HUES64 (cell line): ENCODE results near the gene EFNB2.

ENCODE experiments used
- H3K27ac ChIP-seq: 2 replicates; pipeline ENCODE4 v1.7.0; 2013; ENCODE audit warnings: low read depth, low read length, inconsistent platforms
- H3K27me3 ChIP-seq: 2 replicates; pipeline ENCODE4 v1.6.1; 2013; ENCODE audit warnings: mild to moderate bottlenecking, low read length; ENCODE audit not compliant: insufficient read depth
- H3K36me3 ChIP-seq: 2 replicates; pipeline ENCODE4 v1.6.1; 2013; ENCODE audit warnings: mild to moderate bottlenecking, low read length; ENCODE audit not compliant: insufficient read depth
- H3K4me1 ChIP-seq: 2 replicates; pipeline ENCODE4 v1.6.1; 2013; ENCODE audit warnings: mild to moderate bottlenecking, low read length, moderate library complexity; ENCODE audit not compliant: insufficient read depth
- H3K4me3 ChIP-seq: 2 replicates; pipeline ENCODE4 v1.5.1; 2013; ENCODE audit warnings: mild to moderate bottlenecking, low read length, moderate library complexity
- H3K9ac ChIP-seq: 2 replicates; pipeline ENCODE4 v1.6.1; 2013; ENCODE audit warnings: mild to moderate bottlenecking, low read depth, low read length
- H3K9me3 ChIP-seq: 2 replicates; pipeline ENCODE4 v1.6.1; 2013; ENCODE audit warnings: low read depth, low read length; ENCODE audit not compliant: insufficient read depth
- WGBS: fragments of 150-250, 120-280 bp; methylation state at CpG from one replicate; pipeline ENCODE4 v1.1.7; 2013; ENCODE audit warnings: missing lambda C conversion rate; 5-methylcytosine and 5-hydroxymethylcytosine counted together

The EFNB2 gene

DNA sequence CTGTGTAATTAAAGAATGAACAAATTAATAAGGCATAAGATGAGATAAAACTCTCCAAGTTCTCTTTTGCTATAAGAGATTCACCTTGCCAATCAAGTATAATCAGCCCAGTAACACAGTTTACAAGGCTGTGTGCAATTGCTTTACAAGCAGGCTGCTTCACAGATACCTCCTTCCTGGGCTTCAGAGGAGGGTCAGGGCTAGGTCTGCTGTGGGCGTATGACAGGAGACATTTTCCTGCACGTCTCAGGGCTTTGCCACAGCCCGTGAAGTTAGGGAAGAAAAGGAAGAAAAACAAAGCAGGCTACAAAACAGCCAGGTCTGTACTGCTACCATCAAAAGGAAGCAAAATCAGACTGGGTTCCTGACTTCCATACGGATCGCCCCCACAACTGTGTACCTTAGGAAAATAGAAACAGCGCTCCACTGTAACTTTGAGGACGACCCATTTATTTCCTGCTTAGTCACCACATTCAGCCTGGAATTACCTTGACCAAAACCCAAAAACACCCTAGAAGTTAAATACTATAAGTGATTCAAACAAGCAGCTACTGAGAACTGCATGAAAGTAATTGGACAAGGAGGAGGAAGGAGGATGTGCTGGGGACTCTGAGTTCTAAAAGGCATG, 12.4 kb downstream of the EFNB2 start:
- Histone ChIP-seq H3K36me3 (no peaks in the 10 kb centered on the region; the same call in 1 of the 2 replicates), H3K9me3 (no peaks in the 10 kb centered on the region), H3K4me3 (no peak overlapping the region), H3K27me3 (no peaks in the 10 kb centered on the region), H3K9ac (no peak overlapping the region), H3K27ac (no peak overlapping the region), H3K4me1 (peaks cover 75% of the 10 kb centered on the region)
- 78% methylated on average over 7 of the region's 7 CpGs for WGBS

DNA sequence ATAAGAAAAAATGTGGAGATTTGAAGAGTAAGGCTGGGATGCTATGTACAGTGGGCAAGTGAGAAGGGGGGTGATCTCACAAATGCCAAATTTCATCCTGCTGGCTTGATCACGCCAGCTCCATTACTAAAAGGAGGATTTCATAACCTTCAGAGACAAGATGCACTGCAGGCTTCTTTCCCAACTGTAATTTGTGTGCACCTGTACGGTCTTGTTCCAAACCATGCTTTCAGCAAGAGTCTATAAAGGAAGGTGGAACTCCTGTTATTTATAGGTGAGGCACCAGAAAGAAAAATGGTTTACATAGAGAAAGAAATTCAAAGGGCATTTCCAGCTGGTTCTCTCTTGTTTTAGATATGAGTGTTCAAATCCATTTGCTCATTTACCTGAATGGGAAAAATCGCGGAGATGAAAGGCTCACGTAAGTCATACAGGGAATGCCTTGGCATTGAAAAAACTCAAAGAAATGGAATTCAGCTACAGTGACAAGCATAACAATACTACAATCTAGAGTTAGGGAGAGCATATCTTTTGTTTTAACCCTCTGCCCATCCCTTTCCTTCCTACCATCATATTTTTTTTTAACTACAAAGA, 13.3 kb downstream of the EFNB2 start:
- Histone ChIP-seq H3K27me3 (no peaks in the 10 kb centered on the region), H3K9me3 (no peaks in the 10 kb centered on the region), H3K4me1 (peaks cover 67% of the 10 kb centered on the region), H3K36me3 (no peaks in the 10 kb centered on the region; the same call in 1 of the 2 replicates), H3K4me3 (no peak overlapping the region), H3K9ac (no peak overlapping the region), H3K27ac (no peak overlapping the region)
- 91% methylated on average over 5 of the region's 5 CpGs for WGBS

DNA sequence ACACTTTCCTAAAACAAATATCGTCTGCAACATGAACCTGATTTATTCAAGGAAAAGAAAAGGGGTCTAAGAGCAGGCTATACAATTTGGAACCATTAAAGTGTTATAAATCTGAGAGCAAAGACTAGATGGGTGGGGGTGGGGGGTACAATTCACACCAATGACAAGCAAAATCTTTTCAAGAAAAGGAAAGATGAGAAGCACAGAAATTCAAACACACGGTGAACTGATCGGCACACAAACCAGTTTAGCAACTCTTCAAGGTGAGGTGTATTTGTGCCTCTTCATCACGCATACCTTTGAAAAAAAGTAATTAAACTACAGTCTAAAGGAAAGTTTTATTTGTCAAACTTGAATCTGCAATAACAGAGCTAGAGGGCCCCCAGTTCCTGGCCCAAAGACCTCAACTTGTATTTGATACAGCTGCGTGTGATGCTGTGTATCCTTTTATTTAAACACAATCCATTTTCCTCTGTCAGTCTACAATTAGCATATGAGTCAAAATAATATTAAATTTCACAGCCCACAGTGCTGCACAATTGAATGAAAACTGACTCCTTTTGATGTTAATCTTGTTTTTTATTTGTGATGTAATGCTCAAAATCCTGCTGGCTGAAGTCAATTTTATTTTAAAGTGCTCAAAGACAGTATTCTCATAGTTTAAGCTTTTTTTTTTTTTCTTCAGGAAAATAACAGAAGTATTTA, 14.2 kb downstream of the EFNB2 start:
- Histone ChIP-seq H3K9me3 (no peaks in the 10 kb centered on the region), H3K4me3 (no peak overlapping the region), H3K27ac (no peak overlapping the region), H3K36me3 (no peaks in the 10 kb centered on the region; the same call in 1 of the 2 replicates), H3K27me3 (no peaks in the 10 kb centered on the region), H3K4me1 (peaks cover 57% of the 10 kb centered on the region), H3K9ac (no peak overlapping the region)
- 72% methylated on average over 5 of the region's 5 CpGs for WGBS

DNA sequence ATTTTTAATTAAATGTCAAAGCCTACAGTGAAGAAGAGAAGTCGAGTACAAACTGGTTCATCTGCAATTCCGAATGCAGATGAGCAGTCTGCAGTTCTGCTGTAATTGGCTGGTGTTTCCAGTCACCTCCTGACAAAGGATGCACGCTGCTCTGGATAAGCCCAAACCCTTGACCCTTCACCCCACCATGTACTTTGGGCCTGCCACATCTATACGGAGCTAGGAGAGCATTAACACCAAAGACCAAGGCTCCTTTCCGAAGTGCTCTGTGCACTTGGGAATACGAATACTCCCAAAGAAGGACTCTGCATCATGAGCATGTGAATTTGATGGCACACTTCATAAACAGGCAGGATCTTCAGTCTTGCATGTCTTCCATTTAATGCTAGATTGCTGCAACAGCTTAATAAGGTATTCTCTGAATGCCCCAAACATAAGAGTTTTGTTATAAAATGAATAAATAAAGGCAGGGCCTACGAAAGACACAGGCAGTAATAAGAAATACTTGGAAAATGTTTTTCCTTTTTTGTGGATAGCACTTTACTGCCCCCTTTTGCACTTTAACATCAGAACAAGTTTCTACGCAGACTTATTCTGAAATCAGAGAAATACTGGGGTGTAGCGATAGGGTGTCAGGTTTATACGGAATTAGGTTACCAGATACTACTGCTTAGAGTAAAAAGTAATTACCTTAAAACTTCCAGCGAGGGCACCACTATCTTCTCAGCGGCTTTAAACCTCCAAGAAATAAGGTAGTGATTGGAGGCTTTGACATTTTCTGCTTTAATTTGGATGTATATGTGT, 15.0 kb downstream of the EFNB2 start:
- H3K9me3 ChIP-seq = no peaks in the 10 kb centered on the region
- peaks cover 52% of the 10 kb centered on the region for H3K4me1 ChIP-seq
- H3K27ac ChIP-seq = no peak overlapping the region
- H3K9ac ChIP-seq = no peak overlapping the region
- no peaks in the 10 kb centered on the region; the same call in 1 of the 2 replicates for H3K36me3 ChIP-seq
- H3K27me3 ChIP-seq = no peaks in the 10 kb centered on the region
- no peak overlapping the region for H3K4me3 ChIP-seq
- 78% methylated on average over 11 of the region's 12 CpGs for WGBS

DNA sequence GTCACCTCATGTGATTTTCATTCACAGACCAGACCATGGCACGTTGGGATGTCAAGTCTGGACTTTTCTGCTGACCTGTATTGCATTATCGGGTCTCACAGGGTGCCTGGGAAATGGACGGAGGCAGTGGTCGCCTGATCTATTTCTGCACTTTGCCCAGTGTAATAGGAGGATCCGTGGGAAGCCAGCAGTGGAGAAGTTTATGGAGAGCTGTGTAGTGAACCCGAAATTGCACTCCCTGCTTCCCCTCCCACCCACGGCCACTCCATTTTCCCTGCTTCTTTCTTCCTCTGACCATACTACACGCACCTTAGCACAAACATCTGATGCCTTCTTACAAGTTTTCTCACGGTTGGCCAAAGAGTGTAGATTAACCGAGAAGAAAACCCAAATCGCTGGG, 16.9 kb downstream of the EFNB2 start:
- no peak overlapping the region for H3K9ac ChIP-seq
- H3K27me3 ChIP-seq = no peaks in the 10 kb centered on the region
- H3K36me3 ChIP-seq = no peaks in the 10 kb centered on the region; the same call in 1 of the 2 replicates
- peaks cover 64% of the 10 kb centered on the region for H3K4me1 ChIP-seq
- no peaks in the 10 kb centered on the region for H3K9me3 ChIP-seq
- 94% methylated on average over 11 of the region's 11 CpGs for WGBS
- no peak overlapping the region for H3K4me3 ChIP-seq
- no peak overlapping the region for H3K27ac ChIP-seq

DNA sequence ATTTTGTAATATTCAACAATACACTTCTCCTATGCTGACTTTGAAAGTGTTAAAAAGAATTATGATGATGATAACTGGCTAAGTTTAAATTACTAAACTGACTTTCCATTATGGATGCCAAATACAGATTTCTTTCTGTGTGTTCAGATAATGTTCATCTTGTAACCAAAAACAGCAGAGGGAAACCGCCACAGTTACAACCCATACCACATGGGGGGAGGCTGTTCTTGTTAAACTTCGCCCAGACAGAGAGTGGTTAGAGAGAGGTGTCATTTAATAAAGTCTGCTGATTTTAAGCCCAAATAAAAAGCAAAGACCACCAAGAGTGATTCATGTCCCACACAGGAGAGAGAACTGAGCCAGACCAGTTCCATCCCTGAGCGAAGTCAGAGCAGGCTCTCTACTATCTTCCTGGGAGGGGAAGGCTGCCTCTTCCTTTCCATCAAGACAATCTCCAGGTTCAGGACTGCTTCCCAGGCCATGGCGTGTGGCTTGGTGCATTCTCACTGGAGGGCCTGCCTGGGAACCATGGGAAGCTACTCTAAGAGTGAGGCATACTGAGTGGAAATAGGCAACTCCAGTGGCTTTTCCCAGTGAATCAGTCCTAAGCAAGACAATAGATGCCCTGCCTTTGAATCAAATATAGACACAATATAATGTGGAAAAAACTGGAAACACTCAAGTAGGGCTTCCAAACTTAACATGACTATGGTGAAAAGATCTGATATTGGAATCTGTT, 18.2 kb downstream of the EFNB2 start:
- 95% methylated on average over 2 of the region's 4 CpGs for WGBS
- H3K27ac ChIP-seq = no peak overlapping the region
- no peak overlapping the region for H3K4me3 ChIP-seq
- no peak overlapping the region for H3K9ac ChIP-seq
- no peaks in the 10 kb centered on the region for H3K27me3 ChIP-seq
- H3K9me3 ChIP-seq = no peaks in the 10 kb centered on the region
- H3K4me1 ChIP-seq = peaks cover 63% of the 10 kb centered on the region
- no peaks in the 10 kb centered on the region; the same call in 1 of the 2 replicates for H3K36me3 ChIP-seq

DNA sequence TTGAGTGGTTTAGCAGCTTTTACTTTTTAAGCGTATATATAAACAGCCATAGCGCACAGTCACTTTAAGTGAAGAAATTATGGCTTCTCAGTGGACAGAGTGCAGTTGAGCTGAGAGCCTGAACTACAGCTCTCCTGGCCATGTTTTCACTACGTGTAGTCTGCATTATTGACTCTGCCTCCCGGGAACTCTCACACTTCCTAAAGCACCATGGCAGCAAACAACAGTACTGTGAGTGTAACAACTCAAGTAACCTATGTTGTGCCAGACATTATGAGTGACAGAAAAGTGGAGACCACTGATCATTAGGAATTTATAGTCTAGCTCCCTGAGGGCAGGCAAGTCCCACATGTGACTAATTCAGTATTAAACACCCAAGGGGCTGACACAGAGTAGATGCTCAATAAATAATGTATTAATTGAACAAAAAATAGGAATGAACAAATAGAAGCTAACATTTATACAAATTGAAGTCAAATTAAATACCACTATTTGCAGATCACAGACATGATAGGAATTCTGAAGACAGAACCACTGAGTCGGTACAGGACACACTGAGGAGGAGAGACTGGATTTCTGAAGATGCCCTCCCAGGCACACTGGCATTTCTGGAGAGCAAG, 19.7 kb downstream of the EFNB2 start:
- Histone ChIP-seq H3K4me3 (no peak overlapping the region), H3K27ac (no peak overlapping the region), H3K9ac (no peak overlapping the region), H3K9me3 (no peaks in the 10 kb centered on the region), H3K4me1 (peaks cover 47% of the 10 kb centered on the region), H3K36me3 (peaks cover 8% of the 10 kb centered on the region; the same call in 1 of the 2 replicates), H3K27me3 (no peaks in the 10 kb centered on the region)
- WGBS = 78% methylated on average over 5 of the region's 5 CpGs

DNA sequence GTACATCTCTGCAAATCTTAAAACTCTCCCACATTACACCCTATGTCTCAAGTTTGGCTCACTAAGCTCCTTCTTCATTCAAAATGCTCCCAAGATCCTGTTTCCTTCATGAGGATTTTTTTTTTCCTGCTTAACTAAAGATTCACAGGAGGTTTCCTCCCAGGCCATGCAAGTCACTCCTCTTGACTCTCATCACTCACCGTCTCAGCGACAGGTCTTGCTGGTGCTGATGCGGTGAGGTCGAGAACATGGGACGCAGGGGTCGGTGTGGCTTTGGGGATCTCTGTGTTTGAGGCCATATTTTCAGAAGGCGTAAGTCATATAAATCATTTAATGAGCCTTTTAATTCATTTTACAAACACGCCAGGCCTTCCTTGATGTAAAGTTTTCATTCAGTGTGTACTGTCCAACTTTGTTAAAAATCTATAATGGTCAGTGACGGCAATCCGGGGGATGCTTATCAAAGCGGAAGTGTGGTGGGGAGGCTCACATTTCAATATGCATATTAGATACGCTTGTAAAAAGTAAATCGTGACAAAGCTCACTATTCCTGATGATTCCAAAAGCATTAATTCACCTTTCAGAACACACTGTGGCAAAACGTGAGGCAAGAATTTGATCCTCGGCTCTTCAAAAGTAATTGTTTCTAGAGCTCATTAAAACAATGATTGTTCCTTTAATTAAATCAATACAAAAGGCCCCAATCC, 20.4 kb downstream of the EFNB2 start:
- Histone ChIP-seq H3K4me3 (no peak overlapping the region), H3K27ac (no peak overlapping the region), H3K9ac (no peak overlapping the region), H3K36me3 (peaks cover 13% of the 10 kb centered on the region; the same call in 1 of the 2 replicates), H3K27me3 (no peaks in the 10 kb centered on the region), H3K9me3 (no peaks in the 10 kb centered on the region), H3K4me1 (peaks cover 41% of the 10 kb centered on the region)
- WGBS = 74% methylated on average over 15 of the region's 15 CpGs

DNA sequence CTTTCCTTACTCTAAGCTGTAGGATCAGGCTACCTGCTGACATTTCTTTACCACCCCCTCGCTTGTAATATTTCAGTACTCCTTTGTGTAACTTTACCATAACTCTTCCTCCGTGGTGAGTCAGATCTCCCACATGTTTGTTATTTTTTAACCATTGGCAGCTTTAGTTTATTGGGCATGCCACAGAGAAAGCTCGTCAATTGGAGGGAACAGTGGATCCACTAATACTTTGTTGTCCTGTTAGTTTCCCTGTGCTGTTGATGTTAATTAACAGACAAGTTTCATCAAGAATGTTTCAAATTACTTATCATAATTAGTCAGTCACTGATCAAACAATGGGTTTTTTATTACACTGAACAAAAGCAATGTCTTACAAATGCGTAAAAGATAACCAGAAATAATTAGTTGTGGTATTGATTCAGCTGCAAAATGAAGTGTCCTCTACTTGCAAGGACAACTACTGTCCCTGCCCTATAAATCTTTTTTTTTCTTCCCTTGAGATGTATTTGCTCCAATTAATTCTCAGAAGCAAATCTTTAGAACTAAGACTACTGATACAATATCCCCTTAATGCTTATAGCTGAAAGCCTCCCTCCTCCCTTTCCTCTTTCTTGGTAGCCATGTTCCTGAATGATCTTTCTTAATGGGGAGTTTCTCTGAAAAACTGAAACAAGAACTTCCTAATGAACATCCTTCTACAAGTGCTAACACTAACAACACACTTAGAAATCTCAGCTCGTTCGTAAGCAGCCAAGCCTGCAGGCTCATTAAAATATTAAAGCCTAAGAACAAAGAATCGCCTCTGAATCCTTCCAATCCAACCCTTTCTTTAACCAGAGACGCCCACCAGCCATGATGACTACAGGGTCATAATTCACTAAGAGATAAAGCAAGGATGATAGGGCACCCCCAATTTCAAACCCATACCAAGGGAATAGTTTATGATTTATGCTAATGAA, 22.2 kb downstream of the EFNB2 start:
- no peak overlapping the region for H3K4me3 ChIP-seq
- peaks cover 28% of the 10 kb centered on the region; the same call in 1 of the 2 replicates for H3K36me3 ChIP-seq
- H3K9me3 ChIP-seq = no peaks in the 10 kb centered on the region
- WGBS = 44% methylated on average over 7 of the region's 8 CpGs
- H3K27me3 ChIP-seq = no peaks in the 10 kb centered on the region
- peak overlapping the region; percentile 6; the same call in 1 of the 2 replicates for H3K9ac ChIP-seq
- peaks cover 44% of the 10 kb centered on the region for H3K4me1 ChIP-seq
- peak overlapping the region; percentile 22; the same call in 1 of the 2 replicates for H3K27ac ChIP-seq
